HG03060 (cell line): ENCODE results near the gene ACER3.

ENCODE experiments used
- ATAC-seq: cut with Tn5 transposase; IDR thresholded peaks from one replicate; pipeline ENCODE4 v1.9.1; 2021; ENCODE audit warnings: low read depth, moderate number of reproducible peaks; ENCODE audit not compliant: unreplicated experiment

Gene ACER3

DNA sequence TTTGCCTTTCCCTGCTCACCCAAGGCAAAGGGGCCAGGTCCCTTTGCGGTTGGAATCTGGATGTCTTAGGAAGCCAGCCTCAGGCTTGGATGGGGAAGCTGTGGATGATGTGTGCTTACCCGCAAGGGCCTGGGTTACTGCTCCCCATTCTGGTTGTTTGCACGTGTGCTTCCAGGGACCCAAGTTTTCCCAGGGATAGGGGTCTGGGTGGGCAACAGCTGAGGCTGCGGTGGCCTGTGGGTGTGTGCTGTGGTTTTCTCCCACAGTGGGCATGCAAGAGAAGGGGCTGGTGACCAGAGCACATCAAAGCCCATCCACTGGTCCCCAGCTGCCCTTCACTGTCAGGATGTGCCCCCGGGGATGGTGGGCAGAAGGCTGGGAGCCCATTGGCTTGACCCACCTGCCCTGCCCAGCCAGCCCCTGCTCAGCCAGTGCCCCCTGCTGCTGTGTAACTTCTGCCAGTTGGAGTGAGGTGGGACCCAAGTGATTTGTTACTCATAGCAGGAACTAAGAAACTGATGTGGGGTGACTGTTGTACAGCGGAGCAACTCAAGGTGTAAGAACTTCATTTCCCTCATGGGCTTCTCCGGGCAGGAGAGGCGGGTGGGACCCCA is 209.4 kb downstream of the ACER3 start:
- no peak for ATAC-seq

DNA sequence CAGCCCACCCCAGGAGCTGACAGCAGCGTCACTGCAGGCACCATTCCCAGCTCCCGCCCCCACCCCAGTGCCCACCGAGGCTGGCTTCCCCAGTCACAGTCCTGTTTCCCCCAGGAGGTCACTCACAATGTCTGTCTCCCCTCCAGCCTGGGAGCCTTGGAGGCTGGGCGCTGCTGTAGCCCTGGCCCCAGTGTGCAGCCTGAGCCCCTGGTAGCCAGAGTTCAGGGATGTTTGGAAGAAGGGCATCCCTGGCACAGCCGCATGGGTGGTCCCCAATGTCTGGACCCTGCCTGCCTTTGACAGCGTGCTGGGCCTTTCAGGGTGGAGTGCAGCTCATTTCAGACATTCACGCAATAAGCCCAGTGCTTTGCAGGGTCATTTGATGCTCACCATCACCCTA is 210.4 kb downstream of the ACER3 start:
- ATAC-seq = no peak

DNA sequence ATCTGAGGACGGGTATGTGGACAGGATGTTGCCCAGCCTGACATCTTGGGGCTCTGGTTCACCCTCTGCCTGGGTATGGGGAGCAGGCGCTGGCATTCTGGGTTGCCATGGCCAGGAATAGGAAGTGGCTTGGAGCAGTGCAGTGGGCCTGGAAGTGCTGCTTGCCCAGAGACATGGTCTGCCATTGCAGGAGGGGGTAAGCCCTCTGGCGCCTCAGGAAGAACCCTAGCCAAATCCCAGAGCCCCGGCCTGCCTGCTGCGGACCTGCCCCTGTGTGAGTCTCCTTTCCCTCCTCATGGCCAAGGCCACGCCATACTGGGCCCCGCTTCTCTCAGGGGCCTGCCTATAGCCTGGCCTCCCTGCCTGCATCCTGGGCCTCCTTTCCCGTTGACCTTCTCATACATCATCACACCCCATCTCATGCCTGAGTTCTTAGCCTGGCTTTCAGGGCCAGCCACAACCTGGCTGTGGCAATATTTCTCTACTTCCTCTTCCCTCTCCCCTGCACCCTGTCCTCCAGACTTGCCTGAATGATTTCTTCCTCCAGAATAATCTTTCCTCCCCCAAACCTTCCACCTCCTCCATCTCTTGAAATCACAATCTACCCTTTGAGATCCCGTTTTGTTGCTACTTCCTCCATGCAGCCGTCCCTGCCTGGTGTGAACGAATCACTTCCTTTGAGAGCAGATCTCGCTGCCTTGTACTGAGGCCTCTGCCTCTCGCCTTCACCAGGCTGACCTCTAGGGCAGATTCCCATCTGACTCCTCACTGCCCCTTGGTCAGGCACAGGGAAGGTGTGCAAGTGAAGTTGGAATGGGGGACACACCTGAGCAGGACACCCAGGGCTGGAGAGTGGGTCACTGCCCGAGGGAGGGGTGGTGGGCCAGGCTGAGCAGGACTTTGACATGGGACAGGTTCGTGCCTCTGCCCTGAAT is 211.2 kb downstream of the ACER3 start:
- ATAC-seq = no peak

DNA sequence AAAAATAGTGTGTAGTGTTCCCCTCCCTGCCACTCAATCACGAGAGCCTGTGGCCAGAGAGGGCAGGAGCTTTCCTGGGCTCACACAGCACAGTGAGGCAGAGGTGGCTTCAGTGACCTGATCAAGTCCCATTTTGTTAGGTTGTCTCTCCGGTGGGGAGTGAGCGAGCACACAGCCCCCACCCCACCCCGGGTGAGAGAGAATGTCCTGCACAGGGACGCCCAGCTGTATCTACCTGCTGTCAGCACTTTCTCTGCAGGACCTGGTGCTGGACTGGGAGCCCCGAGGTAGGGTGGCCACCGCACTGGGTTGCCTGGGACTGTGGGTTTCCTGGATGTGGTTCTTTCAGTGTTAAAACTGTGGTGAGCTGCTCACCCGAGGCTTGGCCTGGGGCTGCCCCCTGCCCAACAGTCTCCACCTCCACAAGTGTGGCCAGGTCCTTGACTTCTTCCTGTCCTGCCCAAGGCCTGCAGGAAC is 212.2 kb downstream of the ACER3 start:
- ATAC-seq = no peak

GRCh38 chr11:77073328-77074001 is 212.7 kb downstream of the ACER3 start:
- ATAC-seq = no peak

GRCh38 chr11:77074205-77074604 is 213.5 kb downstream of the ACER3 start:
- no peak for ATAC-seq

GRCh38 chr11:77074626-77075221 is 214.0 kb downstream of the ACER3 start:
- ATAC-seq = no peak

GRCh38 chr11:77075425-77075905 is 214.7 kb downstream of the ACER3 start:
- ATAC-seq = no peak
